CD4-positive, alpha-beta T cell treated with Interleukin-1 beta for 1 hour (primary cell): Measurements from ENCODE around the gene LRP1.

Source experiments
- DNase-seq, 2 donors: peaks; one replicate each; pipeline ENCODE4 v3.0.0-alpha.2; 2020 to 2022

LRP1 gene

GRCh38 chr12:57196956-57197355 lies 68.7 kb downstream of the LRP1 start:
- no peak for DNase-seq

- no peak for DNase-seq
Observed at GRCh38 chr12:57198329-57198728, 70.0 kb downstream of the LRP1 start.

- no peak for DNase-seq
Observed at GRCh38 chr12:57199191-57199590, 70.9 kb downstream of the LRP1 start.

- DNase-seq: no peak
Observed at GRCh38 chr12:57200497-57200896, 72.2 kb downstream of the LRP1 start.

GRCh38 chr12:57201219-57201618 lies 72.9 kb downstream of the LRP1 start:
- DNase-seq: no peak

GRCh38 chr12:57201631-57202030 lies 73.3 kb downstream of the LRP1 start:
- DNase-seq: no peak

GRCh38 chr12:57202321-57202720 lies 74.0 kb downstream of the LRP1 start:
- DNase-seq: no peak

GRCh38 chr12:57203201-57203600 lies 74.9 kb downstream of the LRP1 start:
- no peak for DNase-seq

GRCh38 chr12:57203791-57204190 lies 75.5 kb downstream of the LRP1 start:
- DNase-seq: no peak

- DNase-seq: no peak
Observed at GRCh38 chr12:57204454-57204853, 76.2 kb downstream of the LRP1 start.

- no peak for DNase-seq
Observed at GRCh38 chr12:57205186-57205585, 76.9 kb downstream of the LRP1 start.

- no peak for DNase-seq
Observed at GRCh38 chr12:57205931-57206330, 77.6 kb downstream of the LRP1 start.

GRCh38 chr12:57207731-57208630 lies 79.7 kb downstream of the LRP1 start:
- no peak for DNase-seq

- no peak for DNase-seq
Observed at GRCh38 chr12:57208631-57209282, 80.5 kb downstream of the LRP1 start.

- no peak for DNase-seq
Observed at GRCh38 chr12:57209916-57210315, 81.6 kb downstream of the LRP1 start.

- no peak for DNase-seq
Observed at GRCh38 chr12:57210461-57210860, 82.2 kb downstream of the LRP1 start.

- DNase-seq: no peak
Observed at GRCh38 chr12:57210926-57211692, 82.8 kb downstream of the LRP1 start.

- no peak for DNase-seq
Observed at GRCh38 chr12:57211791-57212700, 83.8 kb downstream of the LRP1 start.

GRCh38 chr12:57212701-57213057 lies 84.4 kb downstream of the LRP1 start:
- no peak for DNase-seq

- peak; percentile 86 to 87 for DNase-seq
Observed at GRCh38 chr12:57213058-57213715, 84.9 kb downstream of the LRP1 start.

- no peak for DNase-seq
Observed at GRCh38 chr12:57213763-57214397, 85.6 kb downstream of the LRP1 start.
